NCI-H226 (cell line): ENCODE data around the gene LMO1.

Source experiments
- DNase-seq: peaks from one replicate; pipeline ENCODE4 v3.0.0-alpha.2; 2015

The LMO1 gene

GRCh38 chr11:8225589-8226036 lies 38.1 kb downstream of the LMO1 start:
- DNase-seq = peak; percentile 15

- DNase-seq = no peak
Observed at GRCh38 chr11:8224711-8225110, 39.0 kb downstream of the LMO1 start.

GRCh38 chr11:8224161-8224591 lies 39.5 kb downstream of the LMO1 start:
- no peak for DNase-seq

GRCh38 chr11:8223513-8223900 lies 40.2 kb downstream of the LMO1 start:
- no peak for DNase-seq

GRCh38 chr11:8222820-8223512 lies 40.7 kb downstream of the LMO1 start:
- no peak for DNase-seq

GRCh38 chr11:8221917-8222495 lies 41.7 kb downstream of the LMO1 start:
- DNase-seq = no peak

GRCh38 chr11:8221046-8221723 lies 42.5 kb downstream of the LMO1 start:
- no peak for DNase-seq

- DNase-seq = no peak
Observed at GRCh38 chr11:8220261-8221045, 43.2 kb downstream of the LMO1 start.

- peak; percentile 58 for DNase-seq
Observed at GRCh38 chr11:8219257-8220021, 44.2 kb downstream of the LMO1 start.

GRCh38 chr11:8218840-8219239 lies 44.8 kb downstream of the LMO1 start:
- no peak for DNase-seq

- no peak for DNase-seq
Observed at GRCh38 chr11:8218409-8218808, 45.3 kb downstream of the LMO1 start.

GRCh38 chr11:8217926-8218325 lies 45.8 kb downstream of the LMO1 start:
- no peak for DNase-seq

GRCh38 chr11:8217136-8217535 lies 46.5 kb downstream of the LMO1 start:
- no peak for DNase-seq

- DNase-seq = no peak
Observed at GRCh38 chr11:8213376-8213775, 50.3 kb downstream of the LMO1 start.

GRCh38 chr11:8209208-8209807 lies 54.4 kb downstream of the LMO1 start:
- DNase-seq = no peak

- no peak for DNase-seq
Observed at GRCh38 chr11:8207080-8208000, 56.3 kb downstream of the LMO1 start.

- no peak for DNase-seq
Observed at GRCh38 chr11:8206251-8207079, 57.2 kb downstream of the LMO1 start.

GRCh38 chr11:8205566-8205965 lies 58.1 kb downstream of the LMO1 start:
- DNase-seq = no peak

GRCh38 chr11:8204596-8204995 lies 59.1 kb downstream of the LMO1 start:
- no peak for DNase-seq

GRCh38 chr11:8204025-8204424 lies 59.7 kb downstream of the LMO1 start:
- DNase-seq = no peak
